ENCODE data around the gene ECHDC1. TPM values are rescaled to one million over a fixed set of nuclear protein-coding genes. Genes with fewer than 3 reads are reported as not detected.

Gene ECHDC1
- total and polyA plus RNA-seq, 2 of the 4 experiments (the other 2 are of a cell fraction), result 33.1 to 40.3 TPM

DNA sequence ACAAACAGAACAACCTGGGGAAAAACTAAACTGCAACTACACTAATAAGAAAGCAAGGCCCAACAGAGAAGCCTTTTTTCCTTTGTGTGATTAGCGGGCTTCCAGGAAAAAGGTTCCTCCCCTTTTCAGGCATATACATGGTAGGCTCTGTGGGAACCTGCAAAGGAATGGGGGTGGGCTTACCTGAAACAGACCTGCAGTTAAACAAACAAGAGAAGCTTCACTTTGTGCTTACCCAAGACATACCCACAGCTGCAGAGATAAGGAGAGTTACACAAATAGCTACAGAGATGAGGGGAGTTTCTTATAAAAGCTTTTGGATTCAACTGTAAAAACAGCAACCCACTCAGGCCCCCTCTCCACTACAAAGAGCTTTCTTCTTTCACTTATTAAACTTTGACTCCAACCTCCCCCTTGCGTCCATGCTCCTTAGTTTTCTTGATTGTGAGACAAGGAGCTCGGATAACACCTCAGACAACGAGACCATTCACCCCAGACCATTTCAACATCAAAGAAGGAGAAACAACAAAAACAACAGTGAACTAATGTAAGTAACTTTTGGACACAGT is 45.8 kb downstream of the ECHDC1 start:
- intact Hi-C loops (cut with micrococcal nuclease) (no loop called here), in situ Hi-C loops (cut with MboI; ENCODE audit: low sequenced_read_pairs) (no loop called here), dilution Hi-C loops (cut with HindIII; ENCODE audit: low sequenced_read_pairs, unreplicated experiment) (no loop called here)
- Histone ChIP-seq H4K91ac (ENCODE audit: insufficient read depth, low read depth, low read length) (no peak overlapping the region), H4K20me1 (ENCODE audit: insufficient read depth, low read length) (peaks cover 6% of the 10 kb centered on the region), H2AK9ac (replicated peaks; ENCODE audit: low read depth, low read length, poor library complexity) (no peak overlapping the region), H3K56ac (ENCODE audit: extremely low read depth, insufficient read depth, low read length) (no peak overlapping the region), H3K9me3 (ENCODE audit: control insufficient read depth, insufficient read depth, low read length) (no peaks in the 10 kb centered on the region), H2BK20ac (ENCODE audit: low read depth, low read length) (no peak overlapping the region), H3K27ac (ENCODE audit: insufficient read depth, low read length) (no peak overlapping the region), H2BK5ac (ENCODE audit: low read depth, low read length, poor library complexity, severe bottlenecking) (no peak overlapping the region), H3K4ac (ENCODE audit: low read depth, low read length) (no peak overlapping the region), H3K27me3 (ENCODE audit: control insufficient read depth, insufficient read depth, low read length) (no peaks in the 10 kb centered on the region), H3K79me1 (ENCODE audit: low read depth in 1 of 2, low read length in 2 of 2) (peaks cover 8 to 35% of the 10 kb centered on the region in 2 experiments; a peak in 3 of 4 replicates), H3K36me3 (ENCODE audit: control insufficient read depth, insufficient read depth, low read length) (peaks cover 4% of the 10 kb centered on the region; the same call in 1 of the 2 replicates), H3K4me1 (ENCODE audit: control insufficient read depth, insufficient read depth, low read length) (no peaks in the 10 kb centered on the region; the same call in none of the 2 replicates), H3K18ac (ENCODE audit: low read depth, low read length) (no peak overlapping the region), H3K9me1 (ENCODE audit: insufficient read depth, low read length) (peaks cover 6% of the 10 kb centered on the region; the same call in 1 of the 2 replicates), H3K14ac (replicated peaks; ENCODE audit: low read depth, low read length) (no peak overlapping the region), H4K8ac (ENCODE audit: low read depth in 2 of 2, low read length in 2 of 2) (no peak overlapping the region), H3K4me2 (ENCODE audit: low read depth, low read length) (no peak overlapping the region), H2BK15ac (ENCODE audit: low read depth, low read length) (no peak overlapping the region), H4K5ac (ENCODE audit: low read depth, low read length) (no peak overlapping the region), H3K4me3 (ENCODE audit: insufficient read depth, low read depth, low read length) (no peak overlapping the region), H2BK120ac (ENCODE audit: low read depth, low read length) (no peak overlapping the region), H2AK5ac (ENCODE audit: low read depth, low read length) (no peak overlapping the region), H3K9ac (ENCODE audit: low read depth, low read length) (no peak overlapping the region), H3K23ac (ENCODE audit: low read depth, low read length) (no peak overlapping the region), H2AFZ (replicated peaks; ENCODE audit: low read length, poor library complexity) (no peak overlapping the region)
- BruUV-seq (replicated peaks), result no TSS peak
- WGBS, 2 experiments (ENCODE audit: extremely low coverage in 2 of 2, insufficient read length in 1 of 2), result no CpG with 5 or more reads among the region's 4 CpGs
- ATAC-seq (ENCODE audit: low read depth), result no peak
- TF ChIP-seq POLR2A (IDR thresholded peaks at IDR 0.05; ENCODE audit: low read depth, low read length), result no peak
- no peak for TF ChIP-seq MAZ (IDR thresholded peaks at IDR 0.05; ENCODE audit: borderline replicate concordance, low read depth, low read length)
- TF ChIP-seq MAFK (IDR thresholded peaks at IDR 0.05; ENCODE audit: low read depth, low read length), result no peak
- TF ChIP-seq, protein P1, sequence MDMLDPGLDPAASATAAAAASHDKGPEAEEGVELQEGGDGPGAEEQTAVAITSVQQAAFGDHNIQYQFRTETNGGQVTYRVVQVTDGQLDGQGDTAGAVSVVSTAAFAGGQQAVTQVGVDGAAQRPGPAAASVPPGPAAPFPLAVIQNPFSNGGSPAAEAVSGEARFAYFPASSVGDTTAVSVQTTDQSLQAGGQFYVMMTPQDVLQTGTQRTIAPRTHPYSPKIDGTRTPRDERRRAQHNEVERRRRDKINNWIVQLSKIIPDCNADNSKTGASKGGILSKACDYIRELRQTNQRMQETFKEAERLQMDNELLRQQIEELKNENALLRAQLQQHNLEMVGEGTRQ (IDR thresholded peaks at IDR 0.05; ENCODE audit: low read depth, low read length), result no peak
- no peak for TF ChIP-seq CHD1 (IDR thresholded peaks at IDR 0.05; ENCODE audit: low read depth, low read length)
- TF ChIP-seq BHLHE40 (IDR thresholded peaks at IDR 0.05; ENCODE audit: low read depth, low read length), result no peak
- TF ChIP-seq RCOR1 (IDR thresholded peaks at IDR 0.05; ENCODE audit: insufficient replicate concordance, low read length), result no peak
- TF ChIP-seq RFX5 (IDR thresholded peaks at IDR 0.05; ENCODE audit: low read depth, low read length), result no peak
- no peak for TF ChIP-seq FOS (IDR thresholded peaks at IDR 0.05; ENCODE audit: low read depth, low read length)
- TF ChIP-seq NFE2L2 (IDR thresholded peaks at IDR 0.05; ENCODE audit: low read depth, low read length), result no peak
- TF ChIP-seq CEBPB (IDR thresholded peaks at IDR 0.05; ENCODE audit: low read depth, low read length), result no peak
- TF ChIP-seq ELK1 (IDR thresholded peaks at IDR 0.05; ENCODE audit: borderline replicate concordance, low read depth, low read length), result no peak
- no peak for TF ChIP-seq CTCF (conservative IDR thresholded peaks at IDR 0.05; ENCODE audit: low read depth, low read length)
- CTCF ChIA-PET, result interaction anchor here (0.7 to 1.4 kb wide), 2 partner anchors 219 to 1516 kb away, joined by 3 to 4 read pairs; no protein-coding TSS in a partner anchor
- no peak for DNase-seq
- POLR2A ChIA-PET (ENCODE audit: unreplicated experiment), result interaction anchor here (0.6 kb wide), 1 partner anchor 50 kb away, joined by 3 read pairs; no protein-coding TSS in a partner anchor

Data from IMR-90 (cell line).